Measurements from ENCODE around the gene CALML3. TPM values are rescaled to one million over a fixed set of nuclear protein-coding genes. Genes with fewer than 3 reads are reported as not detected.

The CALML3 gene
- total and polyA plus RNA-seq, 8 donors: 0.46 to 64.6 TPM; not detected in 6

- WGBS, 5 donors: 92 to 94% (median 92%) methylated on average over 16 to 18 of the region's 18 CpGs
- H3K27ac ChIP-seq: no peak overlapping the region
- H3K4me1 ChIP-seq: peaks cover 13 to 37% (median 24%) of the 10 kb centered on the region in 4 donors
- H3K27me3 ChIP-seq: no peaks in the 10 kb centered on the region
- TF ChIP-seq POLR2A (IDR thresholded peaks at IDR 0.05) (no peak), CTCF (IDR thresholded peaks at IDR 0.05) (no peak), POLR2AphosphoS5 (IDR thresholded peaks at IDR 0.05) (no peak), EP300 (IDR thresholded peaks at IDR 0.05) (no peak)
- no peak overlapping the region for H3K4me3 ChIP-seq
- DNase-seq: no peak
- intact Hi-C loops (cut with DNase I; ENCODE audit: low total_unique reads): no loop called here
- H3K36me3 ChIP-seq: no peaks in the 10 kb centered on the region
- H3K9me3 ChIP-seq: no peaks in the 10 kb centered on the region
These were observed 16.6 kb upstream of the CALML3 start for GRCh38 chr10:5508161-5508604.

DNA sequence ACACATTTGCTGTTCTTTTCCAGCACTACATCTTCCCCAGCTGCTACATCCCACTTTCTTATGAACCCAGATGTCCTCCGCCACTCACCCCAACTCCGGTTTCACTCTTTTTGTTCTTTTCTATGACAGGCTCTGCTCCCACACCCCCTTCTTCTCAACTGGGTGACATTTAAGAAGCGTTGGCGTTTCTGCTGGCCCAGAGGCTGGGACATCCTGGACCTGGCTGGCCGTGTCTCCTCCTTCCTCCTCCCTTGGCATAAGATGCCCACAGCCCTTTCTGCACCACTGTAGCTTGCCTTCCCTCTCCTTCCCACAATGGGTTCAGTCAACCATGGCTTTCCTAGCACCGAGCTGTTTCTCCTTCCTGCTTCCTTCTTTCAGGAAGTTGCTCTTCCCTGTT lies 16.0 kb upstream of the CALML3 start:
- no peaks in the 10 kb centered on the region for H3K9me3 ChIP-seq
- no peaks in the 10 kb centered on the region for H3K27me3 ChIP-seq
- no peak for TF ChIP-seq EP300 (IDR thresholded peaks at IDR 0.05)
- no peak for TF ChIP-seq POLR2A (IDR thresholded peaks at IDR 0.05)
- no peak for TF ChIP-seq POLR2AphosphoS5 (IDR thresholded peaks at IDR 0.05)
- no peak for TF ChIP-seq CTCF (IDR thresholded peaks at IDR 0.05)
- DNase-seq: no peak
- H3K27ac ChIP-seq: no peak overlapping the region
- no peak overlapping the region for H3K4me3 ChIP-seq
- 92 to 95% (median 95%) methylated on average over 6 of the region's 6 CpGs for WGBS, 5 donors
- H3K36me3 ChIP-seq: no peaks in the 10 kb centered on the region
- H3K4me1 ChIP-seq: peaks cover 8 to 31% (median 21%) of the 10 kb centered on the region in 4 donors
- intact Hi-C loops (cut with DNase I; ENCODE audit: low total_unique reads): no loop called here

DNA sequence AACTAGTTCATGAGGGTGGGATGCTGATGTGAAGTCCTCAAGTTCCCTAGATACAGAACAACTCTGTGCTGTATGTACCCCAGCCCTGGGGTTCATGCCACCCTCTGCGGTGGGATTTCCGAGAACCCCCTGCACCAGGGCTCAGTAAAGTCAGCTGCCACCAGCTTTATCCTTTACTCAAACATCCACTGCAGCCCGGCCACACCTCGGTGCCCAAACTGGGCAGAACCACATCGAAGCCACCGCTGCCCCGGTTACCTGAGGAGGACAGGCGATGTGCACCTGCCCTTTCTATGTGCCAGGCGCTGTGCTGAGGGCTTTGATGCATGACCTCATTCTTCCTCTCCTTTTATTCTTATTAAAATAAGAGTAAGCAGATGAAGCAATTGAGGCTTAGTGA lies 15.5 kb upstream of the CALML3 start:
- WGBS, 5 donors: 87 to 94% (median 93%) methylated on average over 9 of the region's 9 CpGs
- intact Hi-C loops (cut with DNase I; ENCODE audit: low total_unique reads): no loop called here
- H3K9me3 ChIP-seq: no peaks in the 10 kb centered on the region
- no peak overlapping the region for H3K27ac ChIP-seq
- DNase-seq: no peak
- no peak overlapping the region for H3K4me3 ChIP-seq
- no peaks in the 10 kb centered on the region for H3K27me3 ChIP-seq
- no peaks in the 10 kb centered on the region for H3K36me3 ChIP-seq
- peaks cover 4 to 27% (median 16%) of the 10 kb centered on the region in 4 donors for H3K4me1 ChIP-seq
- TF ChIP-seq EP300 (IDR thresholded peaks at IDR 0.05) (no peak), CTCF (IDR thresholded peaks at IDR 0.05) (no peak), POLR2A (IDR thresholded peaks at IDR 0.05) (no peak), POLR2AphosphoS5 (IDR thresholded peaks at IDR 0.05) (no peak)

DNA sequence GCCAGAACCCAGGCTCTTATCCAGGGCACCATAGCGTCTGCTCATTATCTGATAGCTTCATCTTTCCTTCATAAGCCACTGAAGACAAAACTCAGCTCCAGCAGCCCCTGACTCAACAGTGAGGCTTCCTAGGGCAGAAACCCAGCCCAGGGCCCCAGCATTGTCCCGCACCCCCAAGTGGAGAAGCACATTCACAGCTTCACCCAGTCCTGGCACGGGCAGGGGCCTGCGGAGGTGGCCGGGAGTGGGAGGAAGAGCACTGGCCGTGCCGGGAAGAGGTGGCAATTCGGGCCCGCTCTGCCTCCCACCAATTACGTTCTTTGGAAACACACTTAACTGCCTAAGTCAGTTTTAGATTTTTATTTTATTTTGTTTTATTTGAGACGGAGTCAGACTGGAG lies 15.1 kb upstream of the CALML3 start:
- WGBS, 5 donors: 94 to 96% (median 96%) methylated on average over 11 of the region's 11 CpGs
- no peak for TF ChIP-seq POLR2A (IDR thresholded peaks at IDR 0.05)
- TF ChIP-seq EP300 (IDR thresholded peaks at IDR 0.05): no peak
- no peak for TF ChIP-seq CTCF (IDR thresholded peaks at IDR 0.05)

More for the DNA sequence above, 15.1 kb upstream of the CALML3 start:
- DNase-seq: no peak
- Histone ChIP-seq H3K4me1 (peaks cover 0 to 23% (median 14%) of the 10 kb centered on the region in 4 donors), H3K36me3 (no peaks in the 10 kb centered on the region), H3K9me3 (no peaks in the 10 kb centered on the region), H3K4me3 (no peak overlapping the region), H3K27ac (no peak overlapping the region), H3K27me3 (no peaks in the 10 kb centered on the region)
- intact Hi-C loops (cut with DNase I; ENCODE audit: low total_unique reads): no loop called here

Data from stomach (tissue), 9 donors.